HEK293 (cell line): ENCODE data around the gene ENSA.

Source experiments
- BCL11B ChIP-seq: fragments of 450-650 bp; formaldehyde crosslinking; IDR thresholded peaks from 2 replicates; pipeline ENCODE4 v1.5.1; 2016; ENCODE audit warnings: low read depth, missing biosample characterization, missing genetic modification characterization
- KLF10 ChIP-seq: fragments of 450-650 bp; IDR thresholded peaks from 2 replicates; pipeline ENCODE4 v1.5.1; 2018; ENCODE audit warnings: missing biosample characterization, mild to moderate bottlenecking, missing genetic modification characterization
- KLF7 ChIP-seq: fragments of 450-650 bp; formaldehyde crosslinking; IDR thresholded peaks from 2 replicates; pipeline ENCODE4 v1.5.1; 2016; ENCODE audit warnings: missing biosample characterization, missing genetic modification characterization, borderline replicate concordance
- SCRT2 ChIP-seq: fragments of 450-650 bp; formaldehyde crosslinking; IDR thresholded peaks from 2 replicates; pipeline ENCODE4 v1.5.1; 2016; ENCODE audit warnings: missing biosample characterization, missing genetic modification characterization
- SP2 ChIP-seq: fragments of 450-650 bp; formaldehyde crosslinking; IDR thresholded peaks from 2 replicates; pipeline ENCODE4 v1.5.1; 2016; ENCODE audit warnings: missing biosample characterization, missing genetic modification characterization
- YY1 ChIP-seq: fragments of 450-650 bp; formaldehyde crosslinking; IDR thresholded peaks from 2 replicates; pipeline ENCODE4 v1.5.1; 2018; ENCODE audit warnings: missing biosample characterization, missing genetic modification characterization
- ZBTB1 ChIP-seq: fragments of 450-650 bp; formaldehyde crosslinking; IDR thresholded peaks from 2 replicates; pipeline ENCODE4 v1.5.1; 2016; ENCODE audit warnings: missing biosample characterization, missing genetic modification characterization
- ZFP41 ChIP-seq: fragments of 450-650 bp; formaldehyde crosslinking; IDR thresholded peaks from 2 replicates; pipeline ENCODE4 v1.5.1; 2016; ENCODE audit warnings: missing biosample characterization, missing genetic modification characterization, borderline replicate concordance
- ZIC2 ChIP-seq: fragments of 450-650 bp; formaldehyde crosslinking; IDR thresholded peaks from 2 replicates; pipeline ENCODE4 v1.5.1; 2016; ENCODE audit warnings: missing biosample characterization, missing genetic modification characterization
- ZNF10 ChIP-seq: fragments of 450-650 bp; formaldehyde crosslinking; IDR thresholded peaks from 2 replicates; pipeline ENCODE4 v1.5.1; 2017; ENCODE audit warnings: missing biosample characterization, missing genetic modification characterization
- ZNF174 ChIP-seq: fragments of 450-650 bp; formaldehyde crosslinking; IDR thresholded peaks from 2 replicates; pipeline ENCODE4 v1.5.0; 2017; ENCODE audit warnings: missing biosample characterization, mild to moderate bottlenecking, missing genetic modification characterization
- ZNF214 ChIP-seq: fragments of 450-650 bp; formaldehyde crosslinking; IDR thresholded peaks from 2 replicates; pipeline ENCODE4 v1.5.1; 2017; ENCODE audit warnings: missing biosample characterization, mild to moderate bottlenecking, missing genetic modification characterization, borderline replicate concordance
- ZNF248 ChIP-seq: fragments of 450-650 bp; formaldehyde crosslinking; IDR thresholded peaks from 2 replicates; pipeline ENCODE4 v1.5.1; 2017; ENCODE audit warnings: missing biosample characterization, missing genetic modification characterization
- ZNF335 ChIP-seq: fragments of 450-650 bp; formaldehyde crosslinking; conservative IDR thresholded peaks from 2 replicates; pipeline ENCODE4 v1.5.1; 2016; ENCODE audit warnings: missing biosample characterization, missing genetic modification characterization
- ZNF366 ChIP-seq: fragments of 450-650 bp; formaldehyde crosslinking; conservative IDR thresholded peaks from 2 replicates; pipeline ENCODE4 v1.5.1; 2016; ENCODE audit warnings: missing biosample characterization, missing genetic modification characterization
- ZNF423 ChIP-seq: fragments of 450-650 bp; formaldehyde crosslinking; IDR thresholded peaks from 2 replicates; pipeline ENCODE4 v1.5.1; 2016; ENCODE audit warnings: missing biosample characterization, missing genetic modification characterization
- ZNF473 ChIP-seq: fragments of 450-650 bp; formaldehyde crosslinking; IDR thresholded peaks from 2 replicates; pipeline ENCODE4 v1.5.1; 2017; ENCODE audit warnings: missing biosample characterization, missing genetic modification characterization
- ZNF530 ChIP-seq: fragments of 450-650 bp; formaldehyde crosslinking; IDR thresholded peaks from 2 replicates; pipeline ENCODE4 v1.5.1; 2016; ENCODE audit warnings: low read depth, missing biosample characterization, missing genetic modification characterization
- ZNF555 ChIP-seq: fragments of 450-650 bp; formaldehyde crosslinking; conservative IDR thresholded peaks from 2 replicates; pipeline ENCODE4 v1.5.1; 2017; ENCODE audit warnings: missing biosample characterization, mild to moderate bottlenecking, missing genetic modification characterization, inconsistent platforms
- ZNF596 ChIP-seq: fragments of 450-650 bp; IDR thresholded peaks from 2 replicates; pipeline ENCODE4 v1.5.0; 2018; ENCODE audit warnings: missing biosample characterization, mild to moderate bottlenecking, missing genetic modification characterization, moderate library complexity
- ZNF626 ChIP-seq: fragments of 450-650 bp; sonication (Bioruptor Pico); formaldehyde crosslinking; IDR thresholded peaks from 2 replicates; pipeline ENCODE4 v1.5.1; 2018; ENCODE audit warnings: missing biosample characterization, missing genetic modification characterization, inconsistent platforms
- ZNF660 ChIP-seq: fragments of 450-650 bp; IDR thresholded peaks from 2 replicates; pipeline ENCODE4 v1.5.1; 2018; ENCODE audit warnings: missing biosample characterization, mild to moderate bottlenecking, missing genetic modification characterization
- ZNF792 ChIP-seq: fragments of 450-650 bp; formaldehyde crosslinking; IDR thresholded peaks from 2 replicates; pipeline ENCODE4 v1.5.1; 2016; ENCODE audit warnings: missing biosample characterization, missing genetic modification characterization
- ZNF837 ChIP-seq: fragments of 450-650 bp; formaldehyde crosslinking; IDR thresholded peaks from 2 replicates; pipeline ENCODE4 v1.5.1; 2016; ENCODE audit warnings: missing biosample characterization, missing genetic modification characterization
- TF ChIP-seq, protein P1 (sequence below): fragments of 450-650 bp; IDR thresholded peaks from 2 replicates; pipeline ENCODE4 v1.5.1; 2018; ENCODE audit warnings: missing biosample characterization, mild to moderate bottlenecking, missing genetic modification characterization
- TF ChIP-seq, protein P2 (sequence below): fragments of 450-650 bp; formaldehyde crosslinking; IDR thresholded peaks from 2 replicates; pipeline ENCODE4 v1.5.1; 2016; ENCODE audit warnings: missing biosample characterization, missing genetic modification characterization
- TF ChIP-seq, protein P3 (sequence below): fragments of 450-650 bp; formaldehyde crosslinking; IDR thresholded peaks from 2 replicates; pipeline ENCODE4 v1.5.1; 2016; ENCODE audit warnings: missing biosample characterization, missing genetic modification characterization
- TF ChIP-seq, protein P4 (sequence below): fragments of 450-650 bp; formaldehyde crosslinking; IDR thresholded peaks from 2 replicates; pipeline ENCODE4 v1.5.1; 2017; ENCODE audit warnings: missing biosample characterization, missing genetic modification characterization

The ENSA gene

DNA sequence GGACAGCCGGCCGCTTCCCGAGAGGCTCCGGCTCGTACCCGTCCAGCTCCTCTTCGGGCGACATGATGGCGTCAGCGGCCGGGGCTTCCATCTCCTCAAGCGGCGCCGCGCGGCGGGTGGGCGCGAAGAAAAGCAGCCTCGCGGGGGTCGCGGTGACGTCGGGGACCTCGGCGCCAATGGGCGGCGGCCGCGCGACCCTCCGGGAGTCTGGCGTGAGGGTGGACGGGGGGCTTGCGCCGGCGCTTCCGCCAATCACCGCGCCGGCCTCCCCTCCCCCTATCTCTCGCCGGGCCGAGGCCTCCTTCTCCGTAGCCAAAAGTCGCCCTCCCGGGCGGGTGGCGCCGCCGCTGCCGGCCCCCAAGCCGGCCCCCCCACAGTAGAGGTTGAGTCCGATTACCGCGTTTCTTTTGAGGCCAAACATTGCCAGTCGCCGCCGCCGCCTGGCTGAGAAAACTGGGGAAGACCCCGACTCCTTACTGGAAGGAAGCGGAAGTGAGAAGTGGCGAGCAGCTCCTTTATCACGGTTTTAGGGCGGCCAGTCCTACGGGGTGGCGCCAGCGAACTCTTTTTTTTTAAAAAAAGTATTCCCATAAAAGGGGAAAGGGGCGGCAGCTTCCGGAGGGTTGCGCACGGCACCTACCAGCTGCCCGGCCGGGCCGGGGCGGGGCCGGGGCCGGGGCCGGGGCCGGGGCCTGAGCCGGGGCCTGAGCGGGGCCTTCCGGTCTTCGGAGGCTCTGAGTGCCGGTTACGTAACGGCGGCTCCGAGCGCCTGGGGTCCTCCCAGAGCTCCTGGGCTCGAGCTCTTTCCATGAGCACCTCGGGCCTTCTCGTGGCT is 50.1 kb downstream of the ENSA start, which contains the start of gene MCL1 (continued):
- TF ChIP-seq ZNF626 (tag by site-specific recombination) (no peak), ZNF555 (no peak), ZNF660 (tag by site-specific recombination) (peak; percentile 48), ZNF335 (0 out of 2 replicates have a peak, but pooled peaks have one; percentile 58), SP2 (tag by site-specific recombination) (peak; percentile 74), ZNF530 (tag by site-specific recombination) (no peak), ZNF596 (tag by site-specific recombination) (no peak), ZNF792 (tag by site-specific recombination) (no peak), ZNF423 (tag by site-specific recombination) (peak; percentile 59; the same call in 1 of the 2 replicates), ZBTB1 (tag by site-specific recombination) (0 out of 2 replicates have a peak, but pooled peaks have one; percentile 4), ZNF10 (tag by site-specific recombination) (peak; percentile 16; the same call in 1 of the 2 replicates), ZNF473 (tag by site-specific recombination) (no peak), SCRT2 (tag by site-specific recombination) (no peak), ZIC2 (peak; percentile 77), ZNF837 (tag by site-specific recombination) (no peak), ZNF248 (tag by site-specific recombination) (no peak), KLF7 (tag by site-specific recombination) (peak; percentile 28; the same call in 1 of the 2 replicates), ZNF214 (tag by site-specific recombination) (no peak), YY1 (tag by site-specific recombination) (peak; percentile 68), BCL11B (tag by site-specific recombination) (no peak), ZFP41 (tag by site-specific recombination) (no peak), ZNF174 (tag by site-specific recombination) (no peak), KLF10 (tag by site-specific recombination) (peak; percentile 75), ZNF366 (tag by site-specific recombination) (no peak)
- TF ChIP-seq, protein P1, sequence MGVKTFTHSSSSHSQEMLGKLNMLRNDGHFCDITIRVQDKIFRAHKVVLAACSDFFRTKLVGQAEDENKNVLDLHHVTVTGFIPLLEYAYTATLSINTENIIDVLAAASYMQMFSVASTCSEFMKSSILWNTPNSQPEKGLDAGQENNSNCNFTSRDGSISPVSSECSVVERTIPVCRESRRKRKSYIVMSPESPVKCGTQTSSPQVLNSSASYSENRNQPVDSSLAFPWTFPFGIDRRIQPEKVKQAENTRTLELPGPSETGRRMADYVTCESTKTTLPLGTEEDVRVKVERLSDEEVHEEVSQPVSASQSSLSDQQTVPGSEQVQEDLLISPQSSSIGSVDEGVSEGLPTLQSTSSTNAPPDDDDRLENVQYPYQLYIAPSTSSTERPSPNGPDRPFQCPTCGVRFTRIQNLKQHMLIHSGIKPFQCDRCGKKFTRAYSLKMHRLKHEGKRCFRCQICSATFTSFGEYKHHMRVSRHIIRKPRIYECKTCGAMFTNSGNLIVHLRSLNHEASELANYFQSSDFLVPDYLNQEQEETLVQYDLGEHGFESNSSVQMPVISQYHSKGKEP (tag by site-specific recombination) = no peak
- TF ChIP-seq, protein P2, sequence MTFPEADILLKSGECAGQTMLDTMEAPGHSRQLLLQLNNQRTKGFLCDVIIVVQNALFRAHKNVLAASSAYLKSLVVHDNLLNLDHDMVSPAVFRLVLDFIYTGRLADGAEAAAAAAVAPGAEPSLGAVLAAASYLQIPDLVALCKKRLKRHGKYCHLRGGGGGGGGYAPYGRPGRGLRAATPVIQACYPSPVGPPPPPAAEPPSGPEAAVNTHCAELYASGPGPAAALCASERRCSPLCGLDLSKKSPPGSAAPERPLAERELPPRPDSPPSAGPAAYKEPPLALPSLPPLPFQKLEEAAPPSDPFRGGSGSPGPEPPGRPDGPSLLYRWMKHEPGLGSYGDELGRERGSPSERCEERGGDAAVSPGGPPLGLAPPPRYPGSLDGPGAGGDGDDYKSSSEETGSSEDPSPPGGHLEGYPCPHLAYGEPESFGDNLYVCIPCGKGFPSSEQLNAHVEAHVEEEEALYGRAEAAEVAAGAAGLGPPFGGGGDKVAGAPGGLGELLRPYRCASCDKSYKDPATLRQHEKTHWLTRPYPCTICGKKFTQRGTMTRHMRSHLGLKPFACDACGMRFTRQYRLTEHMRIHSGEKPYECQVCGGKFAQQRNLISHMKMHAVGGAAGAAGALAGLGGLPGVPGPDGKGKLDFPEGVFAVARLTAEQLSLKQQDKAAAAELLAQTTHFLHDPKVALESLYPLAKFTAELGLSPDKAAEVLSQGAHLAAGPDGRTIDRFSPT (tag by site-specific recombination) = no peak
- TF ChIP-seq, protein P3, sequence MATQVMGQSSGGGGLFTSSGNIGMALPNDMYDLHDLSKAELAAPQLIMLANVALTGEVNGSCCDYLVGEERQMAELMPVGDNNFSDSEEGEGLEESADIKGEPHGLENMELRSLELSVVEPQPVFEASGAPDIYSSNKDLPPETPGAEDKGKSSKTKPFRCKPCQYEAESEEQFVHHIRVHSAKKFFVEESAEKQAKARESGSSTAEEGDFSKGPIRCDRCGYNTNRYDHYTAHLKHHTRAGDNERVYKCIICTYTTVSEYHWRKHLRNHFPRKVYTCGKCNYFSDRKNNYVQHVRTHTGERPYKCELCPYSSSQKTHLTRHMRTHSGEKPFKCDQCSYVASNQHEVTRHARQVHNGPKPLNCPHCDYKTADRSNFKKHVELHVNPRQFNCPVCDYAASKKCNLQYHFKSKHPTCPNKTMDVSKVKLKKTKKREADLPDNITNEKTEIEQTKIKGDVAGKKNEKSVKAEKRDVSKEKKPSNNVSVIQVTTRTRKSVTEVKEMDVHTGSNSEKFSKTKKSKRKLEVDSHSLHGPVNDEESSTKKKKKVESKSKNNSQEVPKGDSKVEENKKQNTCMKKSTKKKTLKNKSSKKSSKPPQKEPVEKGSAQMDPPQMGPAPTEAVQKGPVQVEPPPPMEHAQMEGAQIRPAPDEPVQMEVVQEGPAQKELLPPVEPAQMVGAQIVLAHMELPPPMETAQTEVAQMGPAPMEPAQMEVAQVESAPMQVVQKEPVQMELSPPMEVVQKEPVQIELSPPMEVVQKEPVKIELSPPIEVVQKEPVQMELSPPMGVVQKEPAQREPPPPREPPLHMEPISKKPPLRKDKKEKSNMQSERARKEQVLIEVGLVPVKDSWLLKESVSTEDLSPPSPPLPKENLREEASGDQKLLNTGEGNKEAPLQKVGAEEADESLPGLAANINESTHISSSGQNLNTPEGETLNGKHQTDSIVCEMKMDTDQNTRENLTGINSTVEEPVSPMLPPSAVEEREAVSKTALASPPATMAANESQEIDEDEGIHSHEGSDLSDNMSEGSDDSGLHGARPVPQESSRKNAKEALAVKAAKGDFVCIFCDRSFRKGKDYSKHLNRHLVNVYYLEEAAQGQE (tag by site-specific recombination) = 0 out of 2 replicates have a peak, but pooled peaks have one; percentile 11
- TF ChIP-seq, protein P4, sequence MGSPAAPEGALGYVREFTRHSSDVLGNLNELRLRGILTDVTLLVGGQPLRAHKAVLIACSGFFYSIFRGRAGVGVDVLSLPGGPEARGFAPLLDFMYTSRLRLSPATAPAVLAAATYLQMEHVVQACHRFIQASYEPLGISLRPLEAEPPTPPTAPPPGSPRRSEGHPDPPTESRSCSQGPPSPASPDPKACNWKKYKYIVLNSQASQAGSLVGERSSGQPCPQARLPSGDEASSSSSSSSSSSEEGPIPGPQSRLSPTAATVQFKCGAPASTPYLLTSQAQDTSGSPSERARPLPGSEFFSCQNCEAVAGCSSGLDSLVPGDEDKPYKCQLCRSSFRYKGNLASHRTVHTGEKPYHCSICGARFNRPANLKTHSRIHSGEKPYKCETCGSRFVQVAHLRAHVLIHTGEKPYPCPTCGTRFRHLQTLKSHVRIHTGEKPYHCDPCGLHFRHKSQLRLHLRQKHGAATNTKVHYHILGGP (tag by site-specific recombination) = no peak
